Neural cell (in vitro differentiated cells): ENCODE results near the gene GFRA1.

ENCODE experiments used
- CTCF ChIP-seq: fragments of 450-650 bp; IDR thresholded peaks from 2 replicates; pipeline ENCODE4 v1.5.1; 2014; ENCODE audit warnings: antibody characterized with exemption, mild to moderate bottlenecking, moderate library complexity; ENCODE audit not compliant: poor library complexity, severe bottlenecking
- EP300 ChIP-seq: fragments of 450-650 bp; conservative IDR thresholded peaks from 2 replicates; pipeline ENCODE4 v1.6.1; 2014; ENCODE audit warnings: antibody characterized with exemption, mild to moderate bottlenecking, moderate library complexity; ENCODE audit not compliant: poor library complexity, severe bottlenecking
- EZH2 ChIP-seq: fragments of 200-600, 300-800 bp; shearing (Covaris generic), sonication (generic); IDR thresholded peaks from 2 replicates; pipeline ENCODE4 v1.6.1; 2014; ENCODE audit warnings: antibody characterized with exemption, low read length, borderline replicate concordance, mild to moderate bottlenecking; ENCODE audit not compliant: insufficient read depth, poor library complexity, severe bottlenecking
- MXI1 ChIP-seq: fragments of 450-650 bp; conservative IDR thresholded peaks from 2 replicates; pipeline ENCODE4 v1.6.1; 2014; ENCODE audit warnings: antibody characterized with exemption, mild to moderate bottlenecking; ENCODE audit not compliant: poor library complexity, severe bottlenecking
- POLR2AphosphoS5 ChIP-seq: IDR thresholded peaks from 2 replicates; pipeline ENCODE4 v1.6.1; 2012
- RAD21 ChIP-seq: fragments of 450-650 bp; conservative IDR thresholded peaks from 2 replicates; pipeline ENCODE4 v1.6.1; 2014; ENCODE audit warnings: antibody characterized with exemption, mild to moderate bottlenecking, moderate library complexity
- REST ChIP-seq: IDR thresholded peaks from 2 replicates; pipeline ENCODE4 v1.6.1; 2012; ENCODE audit warnings: borderline replicate concordance
- SMC3 ChIP-seq: fragments of 450-650 bp; conservative IDR thresholded peaks from 2 replicates; pipeline ENCODE4 v1.6.1; 2014; ENCODE audit warnings: antibody characterized with exemption, mild to moderate bottlenecking, moderate library complexity; ENCODE audit not compliant: poor library complexity
- TAF1 ChIP-seq: IDR thresholded peaks from 2 replicates; pipeline ENCODE4 v1.6.1; 2012; ENCODE audit warnings: low read depth

- TF ChIP-seq RAD21 (no peak), POLR2AphosphoS5 (no peak), EP300 (no peak), EZH2 (no peak), CTCF (no peak), SMC3 (no peak), REST (no peak), MXI1 (no peak), TAF1 (no peak)
These were observed 133.1 kb downstream of the GFRA1 start for GRCh38 chr10:116139886-116140285.
